Neural cell (in vitro differentiated cells): Measurements from ENCODE around the gene NKAIN2.

Source experiments
- EP300 ChIP-seq: fragments of 450-650 bp; conservative IDR thresholded peaks from 2 replicates; pipeline ENCODE4 v1.6.1; 2014; ENCODE audit warnings: antibody characterized with exemption, mild to moderate bottlenecking, moderate library complexity; ENCODE audit not compliant: poor library complexity, severe bottlenecking
- EZH2 ChIP-seq: fragments of 200-600, 300-800 bp; shearing (Covaris generic), sonication (generic); IDR thresholded peaks from 2 replicates; pipeline ENCODE4 v1.6.1; 2014; ENCODE audit warnings: antibody characterized with exemption, low read length, borderline replicate concordance, mild to moderate bottlenecking; ENCODE audit not compliant: insufficient read depth, poor library complexity, severe bottlenecking
- POLR2AphosphoS5 ChIP-seq: IDR thresholded peaks from 2 replicates; pipeline ENCODE4 v1.6.1; 2012
- RAD21 ChIP-seq: fragments of 450-650 bp; conservative IDR thresholded peaks from 2 replicates; pipeline ENCODE4 v1.6.1; 2014; ENCODE audit warnings: antibody characterized with exemption, mild to moderate bottlenecking, moderate library complexity
- REST ChIP-seq: IDR thresholded peaks from 2 replicates; pipeline ENCODE4 v1.6.1; 2012; ENCODE audit warnings: borderline replicate concordance
- TAF1 ChIP-seq: IDR thresholded peaks from 2 replicates; pipeline ENCODE4 v1.6.1; 2012; ENCODE audit warnings: low read depth
- TF ChIP-seq, protein P1 (sequence below): fragments of 450-650 bp; IDR thresholded peaks from 2 replicates; pipeline ENCODE4 v1.5.1; 2014; ENCODE audit warnings: antibody characterized with exemption, mild to moderate bottlenecking, moderate library complexity; ENCODE audit not compliant: poor library complexity, severe bottlenecking

GRCh38 chr6:124775121-124775520 is 971.5 kb downstream of the NKAIN2 start:
- TF ChIP-seq, protein P1, sequence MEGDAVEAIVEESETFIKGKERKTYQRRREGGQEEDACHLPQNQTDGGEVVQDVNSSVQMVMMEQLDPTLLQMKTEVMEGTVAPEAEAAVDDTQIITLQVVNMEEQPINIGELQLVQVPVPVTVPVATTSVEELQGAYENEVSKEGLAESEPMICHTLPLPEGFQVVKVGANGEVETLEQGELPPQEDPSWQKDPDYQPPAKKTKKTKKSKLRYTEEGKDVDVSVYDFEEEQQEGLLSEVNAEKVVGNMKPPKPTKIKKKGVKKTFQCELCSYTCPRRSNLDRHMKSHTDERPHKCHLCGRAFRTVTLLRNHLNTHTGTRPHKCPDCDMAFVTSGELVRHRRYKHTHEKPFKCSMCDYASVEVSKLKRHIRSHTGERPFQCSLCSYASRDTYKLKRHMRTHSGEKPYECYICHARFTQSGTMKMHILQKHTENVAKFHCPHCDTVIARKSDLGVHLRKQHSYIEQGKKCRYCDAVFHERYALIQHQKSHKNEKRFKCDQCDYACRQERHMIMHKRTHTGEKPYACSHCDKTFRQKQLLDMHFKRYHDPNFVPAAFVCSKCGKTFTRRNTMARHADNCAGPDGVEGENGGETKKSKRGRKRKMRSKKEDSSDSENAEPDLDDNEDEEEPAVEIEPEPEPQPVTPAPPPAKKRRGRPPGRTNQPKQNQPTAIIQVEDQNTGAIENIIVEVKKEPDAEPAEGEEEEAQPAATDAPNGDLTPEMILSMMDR: no peak
- TF ChIP-seq REST: no peak
- TF ChIP-seq EP300: no peak
- no peak for TF ChIP-seq POLR2AphosphoS5
- TF ChIP-seq TAF1: no peak
- TF ChIP-seq RAD21: no peak
- TF ChIP-seq EZH2: no peak
